Astrocyte (in vitro differentiated cells and primary cell): Measurements from ENCODE around the gene NEAT1.

Experiments
- EZH2 ChIP-seq: IDR thresholded peaks from 2 replicates; pipeline ENCODE4 v1.6.1; 2012; ENCODE audit warnings: mild to moderate bottlenecking, low read length, inconsistent platforms; ENCODE audit not compliant: insufficient read depth
- TF ChIP-seq, protein P1 (sequence below): IDR thresholded peaks from 2 replicates; pipeline ENCODE4 v1.5.1; 2011; ENCODE audit warnings: low read depth, mild to moderate bottlenecking, inconsistent platforms, low read length, moderate library complexity; ENCODE audit not compliant: insufficient read depth

DNA sequence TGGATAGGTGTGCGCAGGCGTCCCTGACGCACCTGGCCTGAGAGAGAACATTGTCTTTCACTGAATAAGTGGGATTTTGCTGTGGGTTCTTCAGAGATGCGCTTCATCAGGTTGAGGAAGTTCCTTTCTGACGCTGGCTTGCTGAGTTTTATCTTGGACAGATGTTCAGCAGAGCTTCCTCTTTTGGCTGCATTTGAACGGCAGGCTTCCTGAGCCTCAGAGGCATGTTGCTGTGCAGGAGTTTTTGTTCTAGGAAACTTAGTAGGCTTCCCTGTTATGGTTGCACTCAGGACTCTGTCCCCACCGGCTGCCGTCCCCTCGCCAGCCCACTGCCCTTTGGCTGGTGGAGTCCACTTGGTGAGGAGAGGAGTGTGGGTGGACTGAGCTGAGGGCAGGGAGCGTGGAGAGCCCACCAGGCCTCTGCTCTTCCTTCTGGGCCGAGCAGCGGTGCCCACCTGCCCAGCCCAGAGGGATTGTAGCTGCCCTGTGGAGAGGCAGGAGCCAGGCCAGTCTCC, 18.9 kb upstream of the NEAT1 start:
- TF ChIP-seq, protein P1, sequence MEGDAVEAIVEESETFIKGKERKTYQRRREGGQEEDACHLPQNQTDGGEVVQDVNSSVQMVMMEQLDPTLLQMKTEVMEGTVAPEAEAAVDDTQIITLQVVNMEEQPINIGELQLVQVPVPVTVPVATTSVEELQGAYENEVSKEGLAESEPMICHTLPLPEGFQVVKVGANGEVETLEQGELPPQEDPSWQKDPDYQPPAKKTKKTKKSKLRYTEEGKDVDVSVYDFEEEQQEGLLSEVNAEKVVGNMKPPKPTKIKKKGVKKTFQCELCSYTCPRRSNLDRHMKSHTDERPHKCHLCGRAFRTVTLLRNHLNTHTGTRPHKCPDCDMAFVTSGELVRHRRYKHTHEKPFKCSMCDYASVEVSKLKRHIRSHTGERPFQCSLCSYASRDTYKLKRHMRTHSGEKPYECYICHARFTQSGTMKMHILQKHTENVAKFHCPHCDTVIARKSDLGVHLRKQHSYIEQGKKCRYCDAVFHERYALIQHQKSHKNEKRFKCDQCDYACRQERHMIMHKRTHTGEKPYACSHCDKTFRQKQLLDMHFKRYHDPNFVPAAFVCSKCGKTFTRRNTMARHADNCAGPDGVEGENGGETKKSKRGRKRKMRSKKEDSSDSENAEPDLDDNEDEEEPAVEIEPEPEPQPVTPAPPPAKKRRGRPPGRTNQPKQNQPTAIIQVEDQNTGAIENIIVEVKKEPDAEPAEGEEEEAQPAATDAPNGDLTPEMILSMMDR = no peak
- TF ChIP-seq EZH2 = no peak
